Measurements from ENCODE around the gene PEMT.
"Not testable (repeated sequence)": the region's sequence is repeated elsewhere in the genome, so short reads cannot be mapped to it uniquely, and the experiment has no call there.

The PEMT gene, protein sequence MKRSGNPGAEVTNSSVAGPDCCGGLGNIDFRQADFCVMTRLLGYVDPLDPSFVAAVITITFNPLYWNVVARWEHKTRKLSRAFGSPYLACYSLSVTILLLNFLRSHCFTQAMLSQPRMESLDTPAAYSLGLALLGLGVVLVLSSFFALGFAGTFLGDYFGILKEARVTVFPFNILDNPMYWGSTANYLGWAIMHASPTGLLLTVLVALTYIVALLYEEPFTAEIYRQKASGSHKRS

DNA sequence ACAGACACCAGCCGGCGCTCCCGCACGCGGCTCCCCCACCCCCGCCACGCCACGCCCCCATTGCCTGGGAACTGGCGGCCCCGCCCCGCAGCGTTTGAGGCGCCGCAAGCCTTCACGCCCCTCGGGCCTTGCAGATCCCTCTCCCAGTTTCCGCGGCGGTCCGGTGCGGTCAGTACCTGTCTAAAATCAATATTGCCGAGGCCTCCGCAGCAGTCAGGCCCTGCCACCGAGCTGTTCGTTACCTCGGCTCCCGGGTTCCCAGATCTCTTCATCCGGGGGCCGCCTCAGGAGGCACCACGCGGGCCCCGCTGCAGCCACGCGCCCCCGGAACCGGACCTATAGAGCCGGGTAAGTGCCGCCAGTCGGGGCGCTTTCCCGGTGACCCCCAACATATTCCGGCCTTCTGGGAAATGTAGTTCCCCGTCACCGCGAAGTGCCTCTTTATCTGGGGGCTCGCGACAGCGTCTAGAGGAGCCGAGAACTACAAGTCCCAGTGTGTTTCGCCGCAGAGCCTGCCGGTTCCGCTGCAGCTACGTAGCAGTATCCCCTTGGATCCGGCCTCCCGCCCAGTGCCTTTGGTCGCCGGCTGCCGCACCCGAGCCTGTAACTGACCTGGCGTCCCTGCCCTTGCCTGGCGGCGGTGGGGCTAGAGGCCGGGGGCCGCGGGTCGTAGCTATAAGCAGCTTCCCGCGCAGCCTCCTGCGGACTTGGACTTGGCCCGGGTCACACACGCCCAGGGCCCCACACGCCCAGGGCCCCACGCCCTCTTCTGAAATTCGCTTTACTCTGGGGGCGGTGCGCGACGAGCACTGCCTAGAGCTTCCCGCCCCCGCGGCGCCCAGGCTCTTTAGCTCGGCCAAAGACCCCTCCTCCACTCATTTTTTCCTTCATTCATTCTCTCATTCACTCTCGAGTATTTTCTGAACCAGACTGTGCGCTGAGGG lies at the start of gene PEMT:
TSS of gene PEMT (minus strand) at position 354 of the 944 bp plus-strand sequence. CDS start at position 272, 82 bp downstream.
- DNase-seq, result peak; percentile 91

DNA sequence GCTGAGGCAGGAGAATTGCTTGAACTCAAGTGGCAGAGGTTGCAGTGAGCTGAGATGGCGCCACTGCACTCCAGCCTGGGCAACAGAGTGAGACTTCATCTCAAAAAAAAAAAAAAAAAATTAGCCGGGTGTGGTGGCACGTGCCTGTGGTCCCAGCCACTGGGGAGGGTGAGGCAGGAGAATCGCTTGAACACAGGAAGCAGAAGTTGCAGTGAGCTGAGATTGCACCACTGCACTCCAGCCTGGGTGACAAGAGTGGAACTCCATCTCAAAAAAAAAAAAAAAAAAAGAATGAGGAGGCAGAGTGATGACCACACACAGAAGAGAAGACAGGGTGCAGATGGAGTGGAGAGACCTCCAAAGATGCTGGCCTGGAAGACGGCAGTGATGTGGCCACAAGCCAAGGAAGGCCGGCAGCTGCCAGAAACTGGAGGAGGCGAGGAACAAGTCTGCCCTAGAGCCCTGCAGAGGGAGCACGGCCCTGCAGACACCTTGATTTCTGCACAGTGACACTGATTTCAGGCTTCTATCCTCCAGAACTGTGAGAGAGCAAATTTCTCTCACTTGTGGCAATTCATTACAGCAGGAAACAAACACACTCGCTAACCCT lies 48.3 kb upstream of the PEMT start:
- not testable (repeated sequence) for DNase-seq

DNA sequence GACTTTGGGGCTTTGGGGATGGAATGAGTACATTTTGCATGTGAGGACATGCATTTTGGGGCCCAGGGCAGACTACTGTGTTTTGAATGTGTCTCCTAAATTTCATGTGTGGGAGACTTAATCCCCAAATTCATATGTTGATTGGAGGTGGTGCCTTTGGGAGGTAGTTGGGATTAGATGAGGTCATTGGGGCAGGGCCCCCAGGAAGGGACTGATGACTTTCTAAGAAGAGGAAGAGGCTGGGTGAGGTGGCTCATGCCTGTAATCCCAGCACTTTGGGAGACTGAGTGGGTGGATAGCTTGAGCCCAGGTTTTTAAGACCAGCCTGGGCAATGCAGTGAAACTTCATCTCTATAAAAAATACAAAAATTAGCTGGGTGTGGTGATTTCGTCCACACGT lies 47.0 kb upstream of the PEMT start:
- no peak for DNase-seq

DNA sequence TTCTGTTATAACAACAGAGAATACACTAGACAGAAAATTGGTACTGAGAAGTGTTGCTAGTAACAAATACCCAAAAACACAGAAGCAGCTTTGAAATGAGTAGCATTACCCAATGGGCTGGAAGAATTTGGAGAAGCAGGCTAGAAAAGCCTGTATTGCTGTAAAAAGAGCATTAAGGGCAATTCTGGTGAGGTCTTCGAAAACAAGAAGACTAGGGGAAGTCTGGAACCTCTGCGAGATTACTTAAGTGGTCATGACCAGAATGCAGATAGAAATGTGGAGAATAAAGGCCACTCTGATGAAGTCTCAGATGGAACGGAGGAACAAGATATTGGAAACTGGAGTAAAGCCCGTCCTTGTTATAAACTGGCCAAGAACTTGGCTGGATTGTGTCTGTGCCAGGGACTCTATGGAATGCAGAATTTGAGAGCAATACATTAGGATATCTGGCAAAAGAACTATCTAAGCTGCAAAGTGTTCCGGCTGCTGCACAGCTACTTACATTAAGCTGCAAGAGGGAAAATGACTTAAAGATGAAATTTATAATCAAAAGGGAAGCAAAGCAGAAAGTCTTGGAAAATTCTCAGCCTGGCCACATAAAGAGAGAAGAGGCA lies 44.9 kb upstream of the PEMT start:
- no peak for DNase-seq

DNA sequence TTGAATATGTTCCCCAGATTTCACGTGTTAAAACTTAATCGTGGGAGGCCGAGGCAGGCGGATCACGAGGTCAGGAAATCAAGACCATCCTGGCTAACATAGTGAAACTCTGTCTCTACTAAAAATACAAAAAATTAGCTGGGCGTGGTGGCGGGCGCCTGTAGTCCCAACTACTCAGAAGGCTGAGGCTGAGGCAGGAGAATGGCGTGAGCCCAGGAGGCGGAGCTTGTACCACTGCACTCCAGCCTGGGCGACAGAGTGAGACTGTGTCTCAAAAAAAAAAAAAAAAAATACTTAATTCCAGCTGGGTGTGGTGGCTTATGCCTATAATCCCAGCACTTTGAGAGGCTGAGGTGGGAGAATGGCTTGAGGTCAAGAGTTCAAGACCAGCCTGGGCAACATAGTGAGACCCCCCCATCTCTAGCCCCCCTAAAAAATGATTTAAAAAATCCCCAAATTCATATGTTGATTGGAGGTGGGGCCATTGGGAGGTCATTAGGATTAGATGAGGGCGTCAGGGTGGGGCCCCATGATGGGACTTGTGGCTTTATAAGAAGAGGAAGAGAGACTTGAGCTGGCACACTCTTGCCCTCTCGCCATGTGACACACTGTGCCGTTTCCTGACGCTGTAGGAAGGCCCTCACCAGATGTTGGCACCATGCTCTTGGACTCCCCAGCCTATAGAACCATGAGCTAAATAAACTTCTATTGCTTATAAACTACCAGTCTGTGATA lies 44.2 kb upstream of the PEMT start:
- DNase-seq, result not testable (repeated sequence)

DNA sequence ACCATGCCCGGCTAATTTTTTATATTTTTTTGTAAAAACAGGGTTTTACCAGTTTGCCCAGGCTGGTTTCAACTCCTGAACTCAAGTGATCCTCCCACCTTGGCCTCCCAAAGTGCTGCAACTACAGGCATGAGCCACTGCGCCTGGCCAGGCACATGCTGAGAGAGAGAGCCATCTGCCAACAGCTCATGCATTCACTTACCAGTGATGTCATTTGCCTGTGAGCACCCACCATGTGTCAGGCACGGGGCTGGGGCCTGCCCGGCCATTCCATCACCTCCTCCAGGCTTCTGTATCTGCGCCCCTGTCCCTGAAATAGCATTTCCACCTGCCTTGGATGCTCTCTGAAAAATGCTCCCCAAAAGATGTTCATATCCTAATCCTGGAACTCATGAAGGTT lies 43.6 kb upstream of the PEMT start:
- no peak for DNase-seq

DNA sequence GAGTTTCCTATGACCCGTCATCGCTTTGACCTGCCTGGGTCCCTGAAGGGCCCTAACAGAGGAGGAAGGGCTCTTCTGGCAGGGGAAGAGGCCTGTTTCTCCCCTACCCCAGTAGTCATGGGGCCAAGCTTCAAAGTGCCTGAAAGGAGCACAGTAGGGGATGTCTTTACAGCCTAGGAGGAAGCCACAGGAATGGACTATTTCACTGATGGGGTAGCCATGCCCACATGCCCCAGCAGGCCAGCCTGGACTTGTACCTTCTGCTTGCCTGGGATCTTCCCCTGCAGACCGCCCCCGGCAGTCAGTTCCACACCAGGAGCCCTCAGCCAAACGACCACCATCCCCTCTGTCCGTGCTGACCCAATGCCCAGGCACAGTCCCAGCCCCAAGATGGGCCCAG lies 41.8 kb upstream of the PEMT start:
- no peak for DNase-seq

DNA sequence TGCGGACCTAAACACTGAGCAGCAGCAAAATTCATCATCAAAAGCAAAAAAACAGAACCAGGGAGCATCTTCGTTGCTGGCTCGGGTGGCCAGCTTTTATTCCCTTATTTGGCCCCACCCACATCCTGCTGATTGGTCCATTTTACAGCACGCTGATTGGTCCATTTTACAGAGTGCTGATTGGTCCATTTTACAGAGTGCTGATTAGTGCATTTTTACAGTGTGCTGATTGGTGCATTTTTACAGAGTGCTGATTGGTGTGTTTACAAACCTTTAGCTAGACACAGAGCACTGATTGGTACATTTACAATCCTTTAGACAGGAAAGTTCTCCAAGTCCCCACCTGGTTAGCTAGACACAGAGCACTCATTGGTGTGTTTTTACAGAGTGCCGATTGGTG lies 41.2 kb upstream of the PEMT start:
- not testable (repeated sequence) for DNase-seq

DNA sequence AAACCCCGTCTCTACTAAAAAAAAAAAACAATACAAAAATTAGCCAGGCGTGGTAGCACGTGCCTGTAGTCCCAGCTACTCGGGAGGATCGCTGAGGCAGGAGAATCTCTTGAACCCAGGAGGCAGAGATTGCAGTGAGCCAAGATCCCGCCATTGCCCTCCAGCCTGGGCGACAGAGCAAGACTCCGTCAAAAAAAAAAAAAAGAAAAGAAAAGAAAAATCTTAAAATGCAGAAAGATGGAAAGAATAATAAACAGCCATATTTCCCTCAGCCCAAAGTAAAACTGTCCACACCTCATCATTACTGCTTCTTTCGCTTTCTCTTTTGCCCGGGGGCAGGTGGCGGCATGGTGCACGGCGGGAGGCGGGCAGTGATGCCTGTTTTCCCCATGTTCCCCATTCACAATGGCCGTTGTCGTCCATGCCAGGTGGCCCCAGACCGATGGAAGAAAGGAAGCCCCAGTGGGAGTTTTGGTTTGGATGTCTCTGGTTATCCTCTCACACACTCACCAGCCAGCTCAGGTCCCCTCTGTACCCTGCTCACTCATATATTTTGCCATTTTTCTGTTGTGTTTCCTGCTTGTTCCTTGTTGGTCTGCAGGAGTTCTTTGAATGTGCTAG lies 37.0 kb upstream of the PEMT start:
- peak; percentile 26 for DNase-seq

DNA sequence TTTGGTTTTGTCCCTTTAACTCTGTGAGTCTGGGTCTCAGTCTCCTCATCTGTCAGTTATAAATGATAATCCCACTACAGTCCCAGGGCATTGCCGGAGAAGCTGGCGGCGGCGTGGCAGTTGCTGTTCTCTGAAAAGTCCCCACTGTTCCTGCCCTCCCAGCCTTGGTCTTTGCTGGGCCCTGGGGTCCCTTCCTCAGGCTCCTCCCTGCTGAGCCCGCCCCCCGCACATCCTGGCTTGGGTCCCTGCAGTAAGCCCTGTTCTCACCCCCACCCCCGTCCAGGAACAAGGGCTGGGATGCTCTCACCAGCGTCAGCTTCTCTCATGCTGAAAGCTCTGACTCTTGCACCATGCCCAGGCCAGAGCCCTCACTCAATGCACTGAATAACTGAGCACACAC lies 35.3 kb upstream of the PEMT start:
- DNase-seq, result no peak

DNA sequence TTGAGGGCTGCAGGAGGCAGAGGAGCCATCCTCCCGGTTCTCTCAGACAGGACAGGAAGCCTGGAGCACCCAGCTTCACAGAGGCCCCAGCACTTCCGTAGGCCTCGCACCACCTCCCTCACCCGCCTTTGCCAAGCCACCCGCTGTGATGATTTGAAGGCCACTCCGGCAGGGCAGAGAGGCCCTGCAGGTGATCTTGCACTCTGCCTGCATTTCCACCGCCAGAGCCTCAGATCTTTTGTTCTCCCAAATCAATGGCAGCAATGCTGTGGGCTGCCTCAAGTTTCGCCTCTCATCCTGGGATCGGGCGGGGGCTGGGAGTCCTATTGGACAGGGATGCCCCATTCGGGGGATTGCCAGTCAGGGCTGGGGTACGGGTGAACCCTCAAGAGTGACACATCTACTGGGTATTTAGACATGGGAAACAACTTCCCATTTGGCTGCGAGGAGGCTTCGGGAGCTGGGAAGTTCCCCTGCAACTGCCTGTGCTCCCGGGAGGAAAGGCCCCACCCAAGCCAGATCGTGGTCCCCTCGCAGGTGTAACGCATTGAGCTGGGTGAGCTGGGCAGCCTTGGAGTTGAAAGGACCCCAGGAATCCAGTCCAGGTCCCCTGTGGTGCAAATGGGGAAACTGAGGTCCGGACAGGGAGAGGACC lies 34.8 kb upstream of the PEMT start:
- no peak for DNase-seq

DNA sequence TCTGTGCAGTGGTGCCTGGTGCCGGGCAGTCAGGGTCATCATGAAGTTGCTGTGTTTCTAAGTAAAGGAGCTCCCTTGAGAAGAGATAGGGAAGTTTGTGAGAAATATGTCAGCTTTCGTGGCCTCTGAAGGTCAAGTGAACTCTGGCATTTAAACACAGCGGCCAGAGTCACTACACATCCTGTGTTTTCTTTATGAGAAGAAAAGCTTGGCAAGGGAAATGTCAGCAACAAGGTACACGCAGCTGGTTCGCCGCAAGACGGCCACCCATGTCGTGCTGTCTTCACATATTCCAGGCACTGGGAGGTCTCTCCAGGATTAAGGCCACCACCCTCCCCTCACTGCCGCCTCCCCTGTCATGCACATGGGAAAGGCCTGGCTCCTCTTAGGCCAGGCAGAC lies 33.2 kb upstream of the PEMT start:
- DNase-seq, result no peak

DNA sequence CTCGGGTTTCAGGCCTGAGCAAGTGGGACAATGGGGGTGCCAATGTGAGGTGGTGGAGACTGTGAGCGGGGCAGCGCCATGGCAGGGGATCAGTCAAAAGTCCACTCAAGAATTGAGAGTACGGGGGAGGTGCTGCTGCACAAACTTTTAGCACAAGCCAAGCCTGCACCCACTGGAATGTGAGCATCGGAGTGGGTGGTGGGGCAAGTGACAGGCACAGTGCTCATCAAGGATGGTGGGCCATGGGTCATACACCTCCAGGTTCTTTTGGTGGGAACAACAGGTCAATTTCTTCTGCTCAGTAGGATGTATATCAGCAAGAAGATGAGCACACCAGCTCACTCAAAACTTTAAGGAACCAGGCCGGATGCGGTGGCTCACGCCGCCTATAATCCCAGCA lies 32.4 kb upstream of the PEMT start:
- DNase-seq, result no peak

DNA sequence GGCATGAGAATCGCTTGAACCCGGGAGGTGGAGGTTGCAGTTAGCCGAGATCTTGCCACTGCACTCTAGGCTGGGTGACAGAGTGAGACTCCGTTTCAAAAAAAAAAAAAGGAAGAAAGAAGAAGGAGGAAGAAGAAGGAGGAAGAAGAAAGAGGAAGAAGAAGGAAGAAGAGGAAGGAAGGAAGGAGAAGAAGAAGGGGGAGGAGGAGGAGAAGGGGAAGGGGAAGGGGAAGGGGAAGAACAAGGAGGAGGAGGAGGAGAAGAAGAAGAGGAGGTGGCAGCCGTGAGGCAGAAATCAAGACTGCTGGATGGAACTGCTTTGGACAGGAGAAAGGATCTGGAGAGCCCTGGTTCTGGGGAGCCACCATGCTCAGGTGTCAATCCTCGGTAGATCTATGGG lies 29.7 kb upstream of the PEMT start:
- DNase-seq, result no peak

DNA sequence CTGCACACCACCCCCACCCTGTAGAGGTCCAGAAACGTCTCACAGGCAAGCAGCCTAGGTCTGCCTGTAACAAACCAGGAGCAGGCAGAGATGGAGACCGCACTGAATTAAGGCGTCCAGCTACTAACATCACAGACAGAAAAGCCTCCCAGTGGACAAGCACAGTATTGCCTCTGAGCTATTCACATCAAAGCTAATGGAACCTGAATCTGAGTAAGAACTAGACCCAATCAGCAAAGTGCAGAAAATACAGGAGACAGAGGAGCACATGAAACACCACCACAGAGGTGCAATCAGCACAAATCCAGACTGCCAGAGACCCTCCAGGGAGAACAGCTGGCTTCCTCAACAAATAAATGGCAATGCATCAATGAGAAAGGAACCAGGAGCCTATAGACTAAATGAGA lies 22.2 kb upstream of the PEMT start:
- DNase-seq, result peak; percentile 46

DNA sequence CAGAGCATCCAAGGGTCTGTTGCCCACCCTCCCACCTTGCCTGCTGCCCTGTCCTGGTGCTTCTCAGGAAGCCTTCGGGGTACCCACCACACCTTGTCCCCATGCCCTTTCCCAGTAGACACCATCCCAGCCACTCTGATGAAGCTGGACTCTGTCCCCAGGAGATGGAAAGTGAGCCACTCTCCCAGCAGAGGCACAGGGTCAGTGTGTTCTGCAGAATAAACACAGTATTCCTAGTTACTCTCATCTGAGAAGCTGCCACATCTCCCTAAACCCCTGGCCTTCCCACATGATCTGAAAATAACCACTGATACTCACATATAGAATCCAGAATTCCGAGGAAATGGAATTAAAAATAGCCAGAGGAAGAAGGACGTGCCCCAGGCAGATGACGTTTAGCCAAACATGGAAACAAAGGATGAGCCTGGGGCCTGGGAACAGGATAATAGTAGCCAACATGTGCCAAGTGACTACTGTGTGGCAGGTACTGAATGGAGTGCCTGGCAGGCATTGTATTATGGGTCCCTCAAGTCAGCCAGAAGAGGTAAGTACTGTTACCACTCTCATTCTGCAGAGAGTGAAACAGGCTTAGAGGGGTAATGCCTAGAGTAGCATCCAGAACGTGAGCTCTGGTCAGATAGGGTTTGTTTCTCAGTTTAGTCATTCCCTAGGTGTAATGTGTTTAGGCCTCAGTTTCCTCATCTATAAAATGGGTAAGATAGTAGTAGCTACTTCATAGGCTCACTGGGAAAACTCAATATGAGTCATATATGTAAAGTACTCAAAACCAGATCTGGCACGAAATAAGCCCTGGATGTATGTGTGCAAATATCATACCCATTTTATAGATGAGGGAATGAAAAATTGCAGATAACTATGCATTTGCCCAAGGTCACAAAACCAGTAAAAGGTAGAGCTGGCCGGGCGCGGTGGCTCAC lies 20.8 kb upstream of the PEMT start:
- no peak for DNase-seq

DNA sequence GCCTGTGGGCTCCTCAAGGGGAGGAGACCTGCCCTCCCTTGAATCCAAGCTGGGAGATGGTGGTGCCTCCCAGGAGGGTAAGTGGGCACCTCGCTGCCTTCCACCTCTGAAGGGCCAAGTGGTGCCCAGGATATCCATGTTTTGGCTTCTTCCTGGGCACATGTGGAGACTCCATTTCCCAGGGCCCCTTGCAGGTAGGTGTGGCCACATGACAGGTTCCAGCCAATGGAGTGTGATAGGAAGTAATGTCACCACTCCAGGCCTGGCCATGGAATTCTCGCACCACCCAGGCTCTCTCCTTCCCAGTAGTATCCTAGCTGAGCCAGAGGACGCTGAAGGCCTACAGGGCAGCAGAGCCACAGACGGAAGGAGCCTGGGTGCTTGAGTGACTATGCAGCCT lies 17.6 kb upstream of the PEMT start:
- DNase-seq, result no peak

DNA sequence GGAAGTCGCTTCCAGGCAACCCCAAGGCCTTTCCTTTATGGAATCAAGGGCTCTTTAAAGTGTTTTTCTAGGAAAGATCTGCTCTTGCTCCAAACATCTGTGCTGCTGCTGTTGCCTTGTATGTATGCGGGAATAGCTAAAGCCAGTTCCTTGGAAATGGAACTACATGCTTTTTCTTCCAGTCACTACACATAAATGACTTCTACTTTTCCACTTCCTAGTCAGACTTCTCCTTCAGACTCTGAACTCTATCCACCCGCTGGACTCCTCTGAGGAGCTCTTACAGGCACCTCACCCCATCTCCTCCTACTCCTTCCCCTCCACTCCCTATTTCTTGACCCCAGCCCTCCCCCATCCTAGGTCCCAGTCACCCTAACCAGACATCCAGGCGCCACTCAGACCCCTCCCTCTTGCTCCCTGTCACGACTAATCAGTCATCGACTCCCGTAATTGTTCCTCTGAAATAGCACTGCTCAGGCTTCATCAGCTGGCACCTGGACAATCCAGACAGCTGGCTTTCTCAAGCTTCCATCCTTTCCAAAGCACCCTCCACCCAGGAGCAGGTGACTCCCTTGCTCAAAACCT lies 15.0 kb upstream of the PEMT start:
- no peak for DNase-seq

DNA sequence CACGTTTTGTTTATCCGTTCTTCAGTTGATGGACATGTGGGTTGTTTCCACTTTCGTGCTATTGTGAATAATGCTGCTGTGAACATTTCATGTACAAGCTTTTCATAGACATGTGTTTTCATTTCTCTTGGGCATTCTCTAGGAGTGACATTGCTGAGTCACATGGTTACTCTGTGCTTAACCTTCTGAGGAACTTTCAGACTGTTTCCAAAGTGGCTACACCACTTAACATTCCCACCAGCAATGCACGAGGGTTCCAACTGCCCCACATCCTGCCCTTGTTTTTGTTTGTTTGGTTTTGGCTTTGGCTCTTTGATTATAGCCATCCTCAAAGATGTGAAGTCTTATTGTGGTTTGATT lies 14.2 kb upstream of the PEMT start:
- no peak for DNase-seq

DNA sequence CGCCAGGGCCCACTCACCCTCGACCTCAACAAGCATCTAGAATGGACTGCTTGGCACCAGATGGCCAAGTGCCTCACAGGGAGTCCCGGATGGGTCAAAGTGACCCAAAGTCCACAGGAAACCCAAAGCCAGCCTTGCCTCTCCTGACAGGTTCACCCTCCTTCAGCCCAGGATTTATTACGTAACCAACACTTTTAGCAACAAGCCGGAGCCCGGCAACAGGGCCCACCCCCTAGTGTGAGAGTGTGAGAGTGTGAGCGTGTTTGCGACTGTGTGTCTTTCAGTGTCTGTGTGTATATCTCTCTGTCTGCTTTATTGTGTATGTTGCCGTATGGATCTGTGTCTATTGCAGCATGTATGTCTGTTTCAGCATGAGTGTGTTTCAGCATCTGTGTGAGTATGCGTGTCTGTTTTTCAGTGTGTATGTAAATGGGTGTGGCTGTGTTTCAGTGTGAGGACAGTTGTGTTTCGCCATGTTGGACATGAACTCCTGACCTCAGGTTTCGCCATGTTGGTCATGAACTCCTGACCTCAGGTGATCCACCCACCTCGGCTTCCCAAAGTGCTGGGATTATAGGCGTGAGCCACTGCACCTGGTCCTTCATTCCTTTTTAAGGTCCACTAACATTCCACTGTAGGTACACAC lies 13.7 kb upstream of the PEMT start:
- DNase-seq, result no peak
